GM12878 (cell line): Measurements from ENCODE around the gene NTRK3. TPM values are rescaled to one million over a fixed set of nuclear protein-coding genes. Genes with fewer than 3 reads are reported as not detected.

Source experiments
- ATAC-seq: fragments of 200-7000 bp; cut with Tn5 transposase; 3 replicates; pipeline ENCODE4 v1.9.1; 2020; ENCODE audit warnings: mild to moderate bottlenecking, moderate library complexity
- BruUV-seq: library from RNA; stranded (reverse); fragments of 400-500 nt; replicated peaks from 2 replicates; lab custom pipeline; 2021; lab: Mats Ljungman, UMichigan
- CTCF ChIA-PET: fragments of 300-600 bp; sonication (Branson Sonifier 250); formaldehyde crosslinking; extraction: SDS; loops from one replicate; lab custom pipeline; 2021; ENCODE audit warnings: inconsistent platforms; lab: Yijun Ruan, JAX
- POLR2A ChIA-PET: fragments of 350-600 bp; formaldehyde crosslinking; extraction: SDS; loops from one replicate; lab custom pipeline; 2021; ENCODE audit warnings: inconsistent platforms; lab: Charles Lee
- RAD21 ChIA-PET: fragments of 300-600 bp; sonication (Branson Sonifier 250); formaldehyde crosslinking; loops from one replicate; lab custom pipeline; 2023; ENCODE audit warnings: antibody characterized with exemption; ENCODE audit not compliant: unreplicated experiment; lab: Charles Lee
- SMC1A ChIA-PET: fragments of 300-600 bp; sonication (Branson Sonifier 250); formaldehyde crosslinking; loops from one replicate; lab custom pipeline; 2023; ENCODE audit not compliant: unreplicated experiment, uncharacterized antibody; lab: Charles Lee
- DNase-seq: peaks from one replicate; pipeline ENCODE4 v3.0.0-alpha.2; 2011; ENCODE audit warnings: low read depth, low spot score
- FAIRE-seq: peaks from 3 replicates; lab custom pipeline; 2011; peaks lifted over from hg19 to GRCh38; lab: Jason Lieb, UNC
- H2AFZ ChIP-seq: 2 replicates; pipeline ENCODE4 v1.6.0; 2011; ENCODE audit warnings: low read depth, low read length, control low read depth; ENCODE audit not compliant: control insufficient read depth
- H3K27ac ChIP-seq: 2 replicates; pipeline ENCODE4 v1.5.1; 2011; ENCODE audit warnings: control low read depth; ENCODE audit not compliant: control insufficient read depth, insufficient read depth
- H3K27me3 ChIP-seq, 2 experiments: replicated peaks in 1 of 2; 2 replicates each; pipeline versions ENCODE4 v1.6.0 to v1.6.1; 2011; ENCODE audit warnings: low read length in 1 of 2; ENCODE audit not compliant: control insufficient read depth in 2 of 2, insufficient read depth in 2 of 2
- H3K36me3 ChIP-seq, 2 experiments: 2 replicates each; pipeline ENCODE4 v1.5.1; 2011; ENCODE audit warnings: low read length in 1 of 2; ENCODE audit not compliant: control insufficient read depth in 2 of 2, insufficient read depth in 2 of 2
- H3K4me1 ChIP-seq: 2 replicates; pipeline ENCODE4 v1.6.1; 2011; ENCODE audit warnings: mild to moderate bottlenecking, low read length, moderate library complexity, mixed read lengths; ENCODE audit not compliant: control insufficient read depth, insufficient read depth
- H3K4me2 ChIP-seq: 2 replicates; pipeline ENCODE4 v1.6.0; 2011; ENCODE audit warnings: control low read depth; ENCODE audit not compliant: control insufficient read depth, insufficient read depth
- H3K4me3 ChIP-seq: fragments of 200-600 bp; sonication (generic); 2 replicates; pipeline ENCODE4 v1.5.1; 2016
- H3K79me2 ChIP-seq: 2 replicates; pipeline ENCODE4 v1.6.0; 2011; ENCODE audit warnings: low read length; ENCODE audit not compliant: control insufficient read depth, insufficient read depth
- H3K9ac ChIP-seq: 2 replicates; pipeline ENCODE4 v1.8.0; 2011; ENCODE audit warnings: low read length, control low read depth, mixed read lengths; ENCODE audit not compliant: control insufficient read depth, insufficient read depth
- H3K9me3 ChIP-seq: replicated peaks from 3 replicates; pipeline ENCODE4 v1.5.1; 2011; ENCODE audit warnings: mild to moderate bottlenecking, low read length; ENCODE audit not compliant: control insufficient read depth, insufficient read depth
- H4K20me1 ChIP-seq: 2 replicates; pipeline ENCODE4 v1.6.0; 2011; ENCODE audit not compliant: control insufficient read depth, insufficient read depth
- ASH2L ChIP-seq: fragments of 300-600, 200-600 bp; sonication (generic); IDR thresholded peaks from 2 replicates; pipeline ENCODE4 v1.6.1; 2017; ENCODE audit warnings: low read depth, mild to moderate bottlenecking, borderline replicate concordance
- BCL11A ChIP-seq: IDR thresholded peaks from 2 replicates; pipeline ENCODE4 v1.6.1; 2011; ENCODE audit warnings: low read depth, low read length
- BRCA1 ChIP-seq: IDR thresholded peaks from 2 replicates; pipeline ENCODE4 v1.6.1; 2011; ENCODE audit warnings: low read depth, low read length, improper control_type of control experiment
- CHD2 ChIP-seq: IDR thresholded peaks from 2 replicates; pipeline ENCODE4 v1.6.1; 2011; ENCODE audit warnings: low read depth, low read length, improper control_type of control experiment, borderline replicate concordance
- CUX1 ChIP-seq: IDR thresholded peaks from 2 replicates; pipeline ENCODE4 v1.6.1; 2012; ENCODE audit warnings: improper control_type of control experiment, low read depth, low read length; ENCODE audit not compliant: insufficient replicate concordance
- E2F4 ChIP-seq: IDR thresholded peaks from 2 replicates; pipeline ENCODE4 v1.6.1; 2012; ENCODE audit warnings: low read depth, low read length, improper control_type of control experiment
- KDM1A ChIP-seq: fragments of 200-600 bp; sonication (generic); IDR thresholded peaks from 2 replicates; pipeline ENCODE4 v1.6.1; 2016; ENCODE audit warnings: borderline replicate concordance
- NFIC ChIP-seq: IDR thresholded peaks from 2 replicates; pipeline ENCODE4 v1.6.1; 2012; ENCODE audit warnings: low read depth, mild to moderate bottlenecking, inconsistent platforms, low read length, moderate library complexity
- NFYB ChIP-seq: IDR thresholded peaks from 2 replicates; pipeline ENCODE4 v1.6.1; 2011; ENCODE audit warnings: low read depth, mild to moderate bottlenecking, low read length, improper control_type of control experiment, moderate library complexity; ENCODE audit not compliant: insufficient read depth
- NR2C1 ChIP-seq: fragments of 450-650 bp; IDR thresholded peaks from 2 replicates; pipeline ENCODE4 v1.6.1; 2017; ENCODE audit warnings: antibody characterized with exemption, mild to moderate bottlenecking, moderate library complexity
- RELA ChIP-seq: fragments of 450-650 bp; IDR thresholded peaks from 2 replicates; pipeline ENCODE4 v1.8.0; 2014; ENCODE audit warnings: borderline replicate concordance; ENCODE audit not compliant: partially characterized antibody
- ZNF207 ChIP-seq: fragments of 450-650 bp; IDR thresholded peaks from 2 replicates; pipeline ENCODE4 v1.6.1; 2014; ENCODE audit warnings: antibody characterized with exemption, mild to moderate bottlenecking, borderline replicate concordance
- ZNF687 ChIP-seq: fragments of 450-650 bp; IDR thresholded peaks from 2 replicates; pipeline ENCODE4 v1.6.1; 2017; ENCODE audit warnings: mild to moderate bottlenecking, moderate library complexity
- WGBS: methylation state at CpG from one replicate; pipeline ENCODE4 v1.1.6; 2016; ENCODE audit warnings: low lambda C conversion rate; ENCODE audit not compliant: insufficient replicate concordance, insufficient coverage; ENCODE audit errors: missing lambda C conversion rate; 5-methylcytosine and 5-hydroxymethylcytosine counted together
- in situ Hi-C: fragments of 300-500 bp; cut with MboI; formaldehyde crosslinking; loops from 9 replicates; pipeline ENCODE4 v1.14.3; 2018; ENCODE audit warnings: mixed read lengths
- intact Hi-C: fragments of 100-400 bp; cut with micrococcal nuclease; formaldehyde crosslinking; loops from one replicate; pipeline ENCODE4 v1.14.2; 2022; ENCODE audit not compliant: unreplicated experiment
- polyA plus RNA-seq, 11 experiments: library from polyadenylated mRNA; depleted of rRNA in 4 of 11; unstranded in 6 of 11; stranded (reverse) in 5 of 11; fragments of >200 nt; fragmentation: Nextera tagmentation in 4 of 11; fragmentation: Illumina TruSeq in 1 of 11; extraction: Ambion mirVana in 4 of 11; extraction: Trizol in 1 of 11; gene quantifications; 1 replicate in 1 of 11; 2 replicates in 10 of 11; pipeline versions ENCODE4 v1.2.1 to v1.2.3, GENCODE V29; 2011 to 2016; ENCODE audit warnings: inconsistent platforms in 2 of 11, missing spikeins in 2 of 11, low read depth in 1 of 11
- total RNA-seq, 4 experiments: library from RNA; depleted of rRNA in 3 of 4; stranded (reverse); fragments of >200 nt in 3 of 4; fragmentation: Illumina TruSeq in 1 of 4; extraction: Trizol in 1 of 4; gene quantifications; 2 replicates each; pipeline versions ENCODE4 v1.2.1 to v1.2.3, GENCODE V29; 2013 to 2021

The NTRK3 gene
- total and polyA plus RNA-seq, 10 of the 15 experiments (the other 5 are each of a cell fraction or from before 2014, with no cell fraction given), result not detected

- Histone ChIP-seq H3K9me3 (no peaks in the 10 kb centered on the region), H3K27me3 (no peaks in the 10 kb centered on the region; a peak in 1 of 4 replicates), H3K4me2 (no peak overlapping the region)
- CTCF ChIA-PET, result no interaction called here
- no TSS peak for BruUV-seq
- TF ChIP-seq BCL11A (no peak), CUX1 (no peak), ZNF687 (no peak), E2F4 (no peak), NR2C1 (no peak), ZNF207 (no peak), CHD2 (no peak), ASH2L (no peak), NFIC (no peak), KDM1A (no peak), RELA (no peak), BRCA1 (no peak), NFYB (no peak)
- TF ChIP-seq, all 136 proteins: peak for 0
- Histone ChIP-seq H4K20me1 (no peaks in the 10 kb centered on the region), H3K9ac (no peak overlapping the region), H3K36me3 (no peaks in the 10 kb centered on the region), H2AFZ (no peak overlapping the region), H3K4me1 (no peaks in the 10 kb centered on the region), H3K4me3 (no peak overlapping the region), H3K79me2 (no peaks in the 10 kb centered on the region), H3K27ac (no peak overlapping the region)
- ChIA-PET POLR2A (no interaction called here), RAD21 (no interaction called here), SMC1A (no interaction called here)
- in situ Hi-C loops, result no loop called here
- FAIRE-seq (no peak), ATAC-seq (no peak), DNase-seq (no peak)
- intact Hi-C loops, result no loop called here
- WGBS, result 5% methylated on average over 7 of the region's 7 CpGs
These were observed 111.5 kb downstream of the NTRK3 start for GRCh38 chr15:88144921-88145653.
